B cell (primary cell): Measurements from ENCODE around the gene GNLY. TPM values are rescaled to one million over a fixed set of nuclear protein-coding genes. Genes with fewer than 3 reads are reported as not detected.
"Not testable (repeated sequence)": the region's sequence is repeated elsewhere in the genome, so short reads cannot be mapped to it uniquely, and the experiment has no call there.

Source experiments
- ATAC-seq: fragments of 200-7000 bp; cut with Tn5 transposase; one replicate; pipeline ENCODE4 v1.10.0; 2021; ENCODE audit warnings: low read depth, mild to moderate bottlenecking, moderate number of reproducible peaks, moderate library complexity
- CTCF ChIA-PET: fragments of 350-600 bp; sonication (Branson Sonifier 250); formaldehyde crosslinking; loops from one replicate; lab custom pipeline; 2021; ENCODE audit warnings: antibody characterized with exemption, inconsistent platforms; lab: Charles Lee
- POLR2A ChIA-PET: fragments of 350-600 bp; sonication (Branson Sonifier 250); formaldehyde crosslinking; loops from one replicate; lab custom pipeline; 2021; ENCODE audit warnings: antibody characterized with exemption; lab: Charles Lee
- DNase-seq: peaks from one replicate; pipeline ENCODE4 v3.0.0; 2013
- H2AFZ ChIP-seq: 2 replicates; pipeline ENCODE4 v1.6.1; 2012; ENCODE audit warnings: mild to moderate bottlenecking, low read depth, low read length; ENCODE audit not compliant: insufficient read depth, poor library complexity, severe bottlenecking
- H3K27ac ChIP-seq, 2 donors: 1 replicate in 1 of 2; 2 replicates in 1 of 2; pipeline ENCODE4 v1.5.1; 2012 to 2013; ENCODE audit warnings: low read length in 2 of 2, mild to moderate bottlenecking in 2 of 2, moderate library complexity in 1 of 2
- H3K27me3 ChIP-seq, 4 experiments: fragments of 200-600 bp in 1 of 4; sonication (generic) in 1 of 4; replicated peaks in 1 of 4; 1 replicate in 2 of 4; 2 replicates in 2 of 4; pipeline versions ENCODE4 v1.6.1 to v1.7.0; 2013 to 2016; ENCODE audit warnings: low read length in 3 of 4, mild to moderate bottlenecking in 2 of 4, mixed read lengths in 1 of 4, moderate library complexity in 1 of 4; ENCODE audit not compliant: insufficient read depth in 4 of 4, control insufficient read depth in 3 of 4; ENCODE audit errors: control extremely low read depth in 1 of 4
- H3K36me3 ChIP-seq, 2 experiments: replicated peaks in 1 of 2; 1 replicate in 1 of 2; 2 replicates in 1 of 2; pipeline versions ENCODE4 v1.6.1 to v1.7.1; 2013; ENCODE audit warnings: low read length in 1 of 2; ENCODE audit not compliant: insufficient read depth in 2 of 2, control insufficient read depth in 1 of 2; ENCODE audit errors: control extremely low read depth in 1 of 2, extremely low read depth in 1 of 2
- H3K4me1 ChIP-seq, 2 donors: fragments of 200-600 bp in 1 of 2; sonication (generic) in 1 of 2; 1 replicate in 1 of 2; 2 replicates in 1 of 2; pipeline versions ENCODE4 v1.5.1 to v1.6.1; 2013 to 2017; ENCODE audit warnings: low read length in 2 of 2; ENCODE audit not compliant: control insufficient read depth in 2 of 2, insufficient read depth in 2 of 2
- H3K4me2 ChIP-seq: replicated peaks from 2 replicates; pipeline ENCODE3; 2012; ENCODE audit warnings: mild to moderate bottlenecking, low read depth, low read length; ENCODE audit not compliant: poor library complexity, severe bottlenecking
- H3K4me3 ChIP-seq, 5 experiments: fragments of 200-600 bp in 1 of 5; sonication (generic) in 1 of 5; 1 replicate in 3 of 5; 2 replicates in 2 of 5; pipeline versions ENCODE4 v1.5.1 to v1.7.0; 2011 to 2016; ENCODE audit warnings: low read length in 4 of 5, mild to moderate bottlenecking in 4 of 5, low read depth in 2 of 5, control low read depth in 1 of 5, moderate library complexity in 1 of 5; ENCODE audit not compliant: insufficient read depth in 1 of 5; ENCODE audit errors: control extremely low read depth in 1 of 5, extremely low read depth in 1 of 5
- H3K79me2 ChIP-seq: fragments of 200-600 bp; sonication (generic); one replicate; pipeline ENCODE4 v1.6.0; 2016; ENCODE audit warnings: low read length; ENCODE audit not compliant: control insufficient read depth, insufficient read depth
- H3K9ac ChIP-seq: fragments of 200-600 bp; sonication (generic); 2 replicates; pipeline ENCODE4 v1.6.1; 2017; ENCODE audit warnings: mild to moderate bottlenecking, low read length, moderate library complexity
- H3K9me3 ChIP-seq, 3 donors: one replicate each; pipeline versions ENCODE4 v1.6.1 to v1.7.1; 2013; ENCODE audit warnings: low read length in 2 of 3; ENCODE audit not compliant: control insufficient read depth in 2 of 3, insufficient read depth in 1 of 3; ENCODE audit errors: control extremely low read depth in 1 of 3
- H4K20me1 ChIP-seq: 2 replicates; pipeline ENCODE4 v1.6.0; 2012; ENCODE audit warnings: mild to moderate bottlenecking, low read length; ENCODE audit not compliant: insufficient read depth, control insufficient read depth, poor library complexity, severe bottlenecking
- H3K27ac Mint-ChIP-seq: one replicate; pipeline ENCODE4 v1.8.0; 2021; ENCODE audit warnings: mixed read lengths
- H3K27me3 Mint-ChIP-seq: one replicate; pipeline ENCODE4 v1.8.0; 2021; ENCODE audit warnings: mixed read lengths
- H3K4me1 Mint-ChIP-seq: one replicate; pipeline ENCODE4 v1.8.0; 2021; ENCODE audit warnings: mixed read lengths
- H3K4me3 Mint-ChIP-seq: one replicate; pipeline ENCODE4 v1.8.0; 2021; ENCODE audit warnings: mixed read lengths
- H3K9me3 Mint-ChIP-seq: one replicate; pipeline ENCODE4 v1.8.0; 2022; ENCODE audit warnings: mixed read lengths; ENCODE audit not compliant: insufficient read depth
- CTCF ChIP-seq: fragments of 200-600 bp; IDR thresholded peaks from one replicate; pipeline ENCODE4 v1.8.0; 2022; ENCODE audit warnings: antibody characterized with exemption, mild to moderate bottlenecking
- EZH2 ChIP-seq: IDR thresholded peaks from 2 replicates; pipeline ENCODE4 v1.6.1; 2012; ENCODE audit warnings: borderline replicate concordance, low read depth, mild to moderate bottlenecking, moderate library complexity, low read length; ENCODE audit not compliant: insufficient read depth, poor library complexity, severe bottlenecking
- WGBS: methylation state at CpG from one replicate; pipeline ENCODE4 v1.1.5; 2013; ENCODE audit warnings: missing lambda C conversion rate; ENCODE audit not compliant: insufficient coverage; 5-methylcytosine and 5-hydroxymethylcytosine counted together
- intact Hi-C: fragments of 100-400 bp; cut with micrococcal nuclease; formaldehyde crosslinking; loops from one replicate; pipeline ENCODE4 v1.10.0; 2022
- polyA plus RNA-seq: library from polyadenylated mRNA; depleted of rRNA; stranded (reverse); fragments of >200 nt; gene quantifications from 2 replicates; pipeline ENCODE4 v1.2.3, GENCODE V29; 2012
- total RNA-seq, 2 donors: library from RNA; stranded (reverse); fragments of 120-200 nt in 1 of 2; gene quantifications; 1 replicate in 1 of 2; 2 replicates in 1 of 2; pipeline versions ENCODE4 v1.2.3 to v1.2.4, GENCODE V29; 2013 to 2022

GNLY gene
- total and polyA plus RNA-seq, 2 donors (not counting 1 experiment from before 2014, with no cell fraction given): 3.9 to 4.2 TPM

DNA sequence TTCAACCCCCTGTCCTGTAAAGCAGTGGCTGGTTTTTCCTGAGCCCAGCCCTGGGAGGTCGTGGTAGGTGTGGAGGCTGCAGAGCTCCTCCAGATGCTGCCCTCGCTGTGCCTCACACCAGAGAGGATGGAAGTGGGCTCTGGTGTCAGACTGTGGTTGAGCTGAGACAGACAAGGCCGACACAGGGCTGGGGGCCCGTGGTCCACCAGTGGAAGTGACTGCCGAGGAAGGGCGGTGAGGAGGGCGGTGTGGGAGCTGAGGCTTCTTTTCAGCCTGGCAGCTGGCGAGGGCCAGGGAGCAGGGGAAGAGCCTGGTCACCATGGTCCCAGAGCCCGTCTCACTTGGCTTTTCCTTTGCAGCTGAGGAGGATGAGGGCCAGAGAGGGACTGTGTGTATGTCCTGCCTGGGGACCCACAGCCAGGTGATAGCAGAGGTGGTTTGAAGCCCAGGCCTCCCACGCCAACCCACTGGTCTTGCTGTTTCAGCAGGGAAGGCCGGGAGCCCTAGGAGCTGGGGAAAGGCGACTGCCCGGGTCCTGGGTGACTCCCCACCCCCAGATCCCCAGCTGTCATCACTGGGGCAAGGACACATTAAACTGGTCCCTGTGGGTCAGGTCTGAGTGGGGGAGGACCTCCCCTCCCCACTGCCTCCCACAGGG, 34.7 kb upstream of the GNLY start:
- no peaks in the 10 kb centered on the region for H4K20me1 ChIP-seq
- Mint-ChIP-seq H3K27me3 (no peaks in the 10 kb centered on the region), H3K4me1 (no peaks in the 10 kb centered on the region), H3K4me3 (no peak overlapping the region), H3K9me3 (no peaks in the 10 kb centered on the region), H3K27ac (no peak overlapping the region)
- H3K4me1 ChIP-seq: no peaks in the 10 kb centered on the region
- ATAC-seq: no peak
- ChIA-PET CTCF (interaction anchor here (0.6 to 1.2 kb wide), 3 partner anchors 39 to 481 kb away, joined by 3 read pairs; no protein-coding TSS in a partner anchor), POLR2A (no interaction called here)
- no peaks in the 10 kb centered on the region for H3K79me2 ChIP-seq
- no peaks in the 10 kb centered on the region for H3K9me3 ChIP-seq
- intact Hi-C loops: no loop called here
- H3K36me3 ChIP-seq: peaks cover 2 to 9% of the 10 kb centered on the region in 2 experiments
- no peaks in the 10 kb centered on the region for H3K27me3 ChIP-seq
- no peak for DNase-seq
- 81% methylated on average over 13 of the region's 13 CpGs for whole genome bisulfite sequencing
- H3K4me3 ChIP-seq: no peak overlapping the region
- H3K4me2 ChIP-seq: no peak overlapping the region
- TF ChIP-seq EZH2 (no peak), CTCF (no peak)
- H3K9ac ChIP-seq: no peak overlapping the region
- no peak overlapping the region for H2AFZ ChIP-seq
- H3K27ac ChIP-seq: no peak overlapping the region

DNA sequence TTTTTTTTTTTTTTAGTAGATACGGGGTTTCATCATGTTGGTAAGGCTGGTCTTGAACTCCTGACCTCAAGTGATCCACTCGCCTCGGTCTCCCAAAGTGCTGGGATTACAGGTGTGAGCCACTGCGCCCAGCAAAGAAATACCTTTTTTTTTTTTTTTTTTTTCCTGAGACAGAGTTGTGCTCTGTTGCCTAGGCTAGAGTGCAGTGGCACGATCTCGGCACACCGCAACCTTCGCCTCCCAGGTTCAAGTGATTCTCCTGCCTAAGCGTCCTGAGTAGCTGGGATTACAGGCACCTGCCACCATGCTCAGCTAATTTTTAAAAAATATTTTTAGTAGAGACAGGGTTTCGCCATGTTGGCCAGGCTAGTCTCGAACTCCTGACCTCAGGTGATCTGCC, 33.9 kb upstream of the GNLY start:
- H3K27me3 Mint-ChIP-seq, H3K79me2 ChIP-seq, H3K36me3 ChIP-seq, H3K9me3 ChIP-seq, H3K4me1 ChIP-seq, H3K9me3 Mint-ChIP-seq, POLR2A ChIA-PET, CTCF ChIA-PET, ATAC-seq, H3K9ac ChIP-seq, H3K4me1 Mint-ChIP-seq, intact Hi-C loops, H3K4me3 ChIP-seq, H4K20me1 ChIP-seq, DNase-seq, H2AFZ ChIP-seq, H3K27me3 ChIP-seq, H3K4me3 Mint-ChIP-seq, H3K27ac Mint-ChIP-seq, H3K27ac ChIP-seq, H3K4me2 ChIP-seq: not testable (repeated sequence)
- WGBS: 98% methylated on average over 5 of the region's 11 CpGs
